Effector memory CD8-positive, alpha-beta T cell (primary cell): ENCODE results near the gene NUCKS1.

ENCODE experiments used
- ATAC-seq: fragments of 150-1000 bp; cut with Tn5 transposase; replicated peaks from 2 replicates; pipeline ENCODE4 v1.10.0; 2021; ENCODE audit warnings: mild to moderate bottlenecking, moderate library complexity
- DNase-seq, 3 experiments: peaks; one replicate each; pipeline ENCODE4 v3.0.0; 2021
- H3K27ac Mint-ChIP-seq, 2 donors: one replicate each; pipeline ENCODE4 v1.8.0; 2022; ENCODE audit warnings: mild to moderate bottlenecking in 2 of 2, mixed read lengths in 2 of 2, moderate library complexity in 2 of 2
- H3K27me3 Mint-ChIP-seq, 2 donors: one replicate each; pipeline ENCODE4 v1.8.0; 2022; ENCODE audit warnings: mixed read lengths in 2 of 2
- H3K36me3 Mint-ChIP-seq: one replicate; pipeline ENCODE4 v1.8.0; 2022; ENCODE audit warnings: mild to moderate bottlenecking, moderate library complexity, mixed read lengths; ENCODE audit not compliant: insufficient read depth
- H3K4me1 Mint-ChIP-seq, 2 donors: one replicate each; pipeline ENCODE4 v1.8.0; 2022; ENCODE audit warnings: low read depth in 2 of 2, mixed read lengths in 2 of 2
- H3K4me3 Mint-ChIP-seq, 2 donors: one replicate each; pipeline ENCODE4 v1.8.0; 2022; ENCODE audit warnings: mild to moderate bottlenecking in 2 of 2, mixed read lengths in 2 of 2, moderate library complexity in 2 of 2
- H3K9me3 Mint-ChIP-seq, 2 donors: one replicate each; pipeline ENCODE4 v1.8.0; 2022; ENCODE audit warnings: mixed read lengths in 2 of 2

The NUCKS1 gene

GRCh38 chr1:205693421-205693991 is 56.5 kb downstream of the NUCKS1 start:
- Mint-ChIP-seq H3K4me1 (no peaks in the 10 kb centered on the region), H3K27me3 (peaks cover 35 to 55% of the 10 kb centered on the region in 2 donors), H3K36me3 (peaks cover 3% of the 10 kb centered on the region), H3K9me3 (no peaks in the 10 kb centered on the region), H3K4me3 (no peak overlapping the region), H3K27ac (no peak overlapping the region)
- DNase-seq (no peak), ATAC-seq (no peak)

DNA sequence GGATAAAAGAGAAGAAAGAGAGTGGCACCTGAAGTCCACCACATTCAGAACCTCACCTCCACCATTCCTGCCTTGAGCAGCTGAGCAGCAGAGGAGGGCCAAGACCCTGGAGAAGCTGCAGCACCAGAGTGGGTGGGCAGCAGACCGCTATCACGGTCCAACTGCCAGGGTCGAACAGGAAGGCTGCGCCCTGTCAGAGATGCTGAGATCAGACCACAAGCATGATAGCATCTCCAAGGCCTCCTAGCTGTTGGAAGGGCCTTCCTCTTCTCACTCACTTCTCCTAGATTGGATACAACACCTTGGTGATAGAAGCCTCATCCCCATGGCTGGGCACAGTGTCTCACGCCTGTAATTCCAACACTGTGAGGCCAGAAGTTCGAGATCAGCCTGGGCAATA is 57.6 kb downstream of the NUCKS1 start:
- H3K9me3 Mint-ChIP-seq: no peaks in the 10 kb centered on the region
- DNase-seq: no peak
- ATAC-seq: no peak
- no peak overlapping the region for H3K27ac Mint-ChIP-seq
- H3K4me1 Mint-ChIP-seq: no peaks in the 10 kb centered on the region
- peaks cover 38 to 50% of the 10 kb centered on the region in 2 donors for H3K27me3 Mint-ChIP-seq
- H3K36me3 Mint-ChIP-seq: peaks cover 3% of the 10 kb centered on the region
- H3K4me3 Mint-ChIP-seq: no peak overlapping the region

DNA sequence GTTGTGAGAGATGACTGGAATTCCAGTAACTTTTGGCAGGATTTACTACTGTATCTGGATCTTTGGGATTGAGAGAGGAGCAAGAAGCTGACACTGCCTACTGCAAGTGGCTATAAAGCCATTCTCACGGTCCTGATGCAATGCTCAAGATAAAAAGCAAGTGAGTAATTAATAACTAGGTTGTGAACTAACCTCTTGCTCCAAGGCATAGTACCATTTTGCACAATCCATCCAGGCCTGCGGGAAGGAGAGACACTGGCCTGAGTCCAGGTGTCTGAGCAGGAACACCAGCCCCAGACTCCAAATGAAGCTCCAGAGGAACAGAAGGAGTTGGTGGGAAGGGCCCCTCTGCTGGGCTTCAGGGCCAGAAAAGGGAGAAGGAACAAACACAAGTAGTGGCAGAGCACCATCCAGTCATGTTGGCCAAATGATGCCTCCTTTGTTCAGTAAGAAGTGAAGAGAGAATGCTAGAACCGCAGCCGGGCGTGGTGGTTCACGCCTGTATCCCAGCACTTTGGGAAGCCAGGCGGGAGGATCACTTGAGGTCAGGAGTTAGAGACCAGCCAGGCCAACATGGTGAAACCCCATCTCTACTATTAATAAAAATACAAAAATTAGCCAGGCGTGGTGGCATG is 59.7 kb downstream of the NUCKS1 start:
- ATAC-seq: no peak

DNA sequence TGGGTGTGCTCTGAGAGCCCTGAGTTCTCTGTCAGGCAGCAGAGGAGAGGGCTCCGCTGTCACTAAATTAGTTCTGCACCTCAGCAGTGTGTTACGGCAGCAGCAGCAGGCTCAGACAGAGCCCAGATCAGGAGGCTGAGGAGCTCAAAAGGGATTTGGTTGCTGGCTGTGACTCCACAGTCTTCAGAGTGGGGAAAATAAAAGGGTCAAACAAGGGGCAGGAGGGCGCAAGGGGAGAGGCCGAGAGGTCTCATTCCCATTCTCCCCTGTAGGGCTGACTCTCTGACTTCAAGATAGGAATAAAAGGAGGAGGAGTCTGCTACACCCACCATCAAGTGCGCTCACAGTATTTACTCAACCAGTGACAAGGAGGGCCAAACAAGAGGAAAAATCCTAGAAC is 60.5 kb downstream of the NUCKS1 start:
- Mint-ChIP-seq H3K27me3 (peaks cover 33 to 36% of the 10 kb centered on the region in 2 donors), H3K4me3 (no peak overlapping the region)
- ATAC-seq: no peak

More for the DNA sequence above, 59.7 kb downstream of the NUCKS1 start:
- DNase-seq: no peak
- Mint-ChIP-seq H3K36me3 (peaks cover 6% of the 10 kb centered on the region), H3K4me1 (no peaks in the 10 kb centered on the region), H3K9me3 (no peaks in the 10 kb centered on the region), H3K27me3 (peaks cover 33 to 36% of the 10 kb centered on the region in 2 donors), H3K4me3 (no peak overlapping the region), H3K27ac (no peak overlapping the region)

DNA sequence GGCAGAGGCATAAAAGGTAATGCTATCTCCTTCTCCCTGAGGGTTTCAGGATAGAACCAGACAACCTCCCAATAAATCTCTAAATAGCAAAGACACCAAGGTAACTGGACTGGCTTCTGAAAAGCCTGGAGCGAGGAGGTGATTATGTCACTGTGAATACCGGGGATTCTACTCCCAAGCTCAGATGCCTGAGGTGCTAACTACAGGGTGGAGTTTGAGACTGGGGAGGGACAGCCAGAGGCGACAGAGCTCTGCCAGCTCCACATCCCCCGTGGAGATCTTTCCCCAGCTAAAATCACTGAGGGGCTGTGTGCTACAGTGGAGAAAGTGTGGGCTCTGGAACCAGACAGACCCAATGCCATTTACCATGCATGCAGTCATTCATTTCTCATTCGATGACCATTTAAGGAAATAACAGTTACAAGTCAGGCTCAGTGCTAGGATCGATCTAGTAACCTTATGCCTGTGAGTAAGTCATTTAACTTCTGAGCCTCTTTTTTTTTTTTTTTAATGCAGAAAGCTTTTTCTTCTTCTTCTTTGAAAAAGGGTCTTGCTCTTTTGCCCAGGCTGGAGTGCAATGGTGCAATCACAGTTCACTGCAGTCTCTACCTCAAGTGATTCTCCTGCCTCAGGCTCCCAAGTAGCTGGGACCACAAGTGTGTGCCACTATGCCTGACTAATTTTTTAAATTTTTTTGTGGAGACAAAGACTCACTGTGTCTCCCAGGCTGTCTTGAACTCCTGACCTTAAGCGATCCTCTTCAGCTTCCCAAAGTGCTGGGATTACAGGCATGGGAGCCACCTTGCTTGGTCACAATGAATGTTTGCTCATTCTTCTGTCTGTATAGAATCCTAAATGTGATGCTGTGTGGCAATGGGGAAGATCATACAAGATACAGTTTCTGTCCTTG is 61.6 kb downstream of the NUCKS1 start:
- Mint-ChIP-seq H3K27me3 (peaks cover 33 to 36% of the 10 kb centered on the region in 2 donors), H3K36me3 (peaks cover 6% of the 10 kb centered on the region), H3K4me3 (no peak overlapping the region), H3K4me1 (no peaks in the 10 kb centered on the region), H3K9me3 (no peaks in the 10 kb centered on the region), H3K27ac (no peak overlapping the region)
- ATAC-seq (no peak), DNase-seq (no peak)

More for the DNA sequence above, 60.5 kb downstream of the NUCKS1 start:
- no peaks in the 10 kb centered on the region for H3K4me1 Mint-ChIP-seq
- peaks cover 6% of the 10 kb centered on the region for H3K36me3 Mint-ChIP-seq
- no peak for DNase-seq
- H3K27ac Mint-ChIP-seq: no peak overlapping the region
- no peaks in the 10 kb centered on the region for H3K9me3 Mint-ChIP-seq

DNA sequence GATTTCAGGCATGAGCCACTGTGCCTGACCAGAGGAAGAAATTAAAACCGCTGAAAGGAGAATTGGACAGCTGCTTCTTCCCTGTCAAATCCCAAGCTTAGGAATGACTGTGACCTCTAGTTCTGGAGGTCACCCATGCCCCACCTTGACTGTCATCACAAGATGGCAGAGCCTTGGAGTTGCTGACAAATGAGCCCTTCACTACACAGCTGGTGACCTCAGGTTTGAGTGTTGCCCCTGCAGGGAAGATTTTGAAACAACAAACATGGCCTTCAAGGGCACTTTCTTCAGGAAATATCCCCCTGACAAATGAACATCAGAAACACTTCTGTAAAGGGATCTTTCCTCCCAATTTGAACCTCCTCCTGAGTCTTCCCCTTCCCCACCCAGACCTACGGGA is 62.7 kb downstream of the NUCKS1 start:
- Mint-ChIP-seq H3K9me3 (no peaks in the 10 kb centered on the region), H3K4me3 (no peak overlapping the region)
- DNase-seq: no peak

GRCh38 chr1:205681364-205681763 is 68.6 kb downstream of the NUCKS1 start:
- Mint-ChIP-seq H3K27me3 (peaks cover 15 to 30% of the 10 kb centered on the region in 2 donors), H3K4me1 (peaks cover 13 to 19% of the 10 kb centered on the region in 2 donors), H3K36me3 (peaks cover 15% of the 10 kb centered on the region), H3K27ac (no peak overlapping the region), H3K4me3 (peak overlapping the region; percentile 76 to 78), H3K9me3 (no peaks in the 10 kb centered on the region)
- DNase-seq (no peak), ATAC-seq (no peak)

More for the DNA sequence above, 62.7 kb downstream of the NUCKS1 start:
- Mint-ChIP-seq H3K27ac (no peak overlapping the region), H3K27me3 (peaks cover 33% of the 10 kb centered on the region in 2 donors), H3K36me3 (peaks cover 6% of the 10 kb centered on the region), H3K4me1 (no peaks in the 10 kb centered on the region)
- ATAC-seq: no peak

- H3K36me3 Mint-ChIP-seq: peaks cover 12% of the 10 kb centered on the region
- peak within 1 kb of the TSS; percentile 76 to 78 for H3K4me3 Mint-ChIP-seq
- peaks cover 20 to 41% of the 10 kb centered on the region in 2 donors for H3K27me3 Mint-ChIP-seq
- peak; percentile 73 for ATAC-seq
- no peaks in the 10 kb centered on the region for H3K9me3 Mint-ChIP-seq
- no peak for DNase-seq
- peaks cover 13 to 19% of the 10 kb centered on the region in 2 donors for H3K4me1 Mint-ChIP-seq
- H3K27ac Mint-ChIP-seq: no peak within 1 kb of the TSS
Observed at GRCh38 chr1:205680073-205680851, 69.7 kb downstream of the NUCKS1 start, which contains the start of gene SLC45A3. Gene SLC45A3, minus strand, starts transcription at chr1:205680509. Its CDS starts 15,853 bp downstream, at chr1:205664656.

- ATAC-seq (no peak), DNase-seq (no peak)
- no peaks in the 10 kb centered on the region for H3K9me3 Mint-ChIP-seq
- H3K4me3 Mint-ChIP-seq: peak overlapping the region; percentile 74 to 75
- peaks cover 20 to 51% of the 10 kb centered on the region in 2 donors for H3K27me3 Mint-ChIP-seq
- peaks cover 13 to 19% of the 10 kb centered on the region in 2 donors for H3K4me1 Mint-ChIP-seq
- H3K36me3 Mint-ChIP-seq: peaks cover 12% of the 10 kb centered on the region
- no peak overlapping the region for H3K27ac Mint-ChIP-seq
Observed at GRCh38 chr1:205678286-205679111, 71.5 kb downstream of the NUCKS1 start.

GRCh38 chr1:205677167-205677566 is 72.8 kb downstream of the NUCKS1 start:
- no peaks in the 10 kb centered on the region for H3K9me3 Mint-ChIP-seq
- peaks cover 12% of the 10 kb centered on the region for H3K36me3 Mint-ChIP-seq
- H3K27me3 Mint-ChIP-seq: peaks cover 23 to 65% of the 10 kb centered on the region in 2 donors
- peak overlapping the region in 1 of 2 donors; percentile 59 for H3K27ac Mint-ChIP-seq
- DNase-seq (no peak), ATAC-seq (no peak)
- no peak overlapping the region for H3K4me3 Mint-ChIP-seq
- H3K4me1 Mint-ChIP-seq: peaks cover 13 to 19% of the 10 kb centered on the region in 2 donors

DNA sequence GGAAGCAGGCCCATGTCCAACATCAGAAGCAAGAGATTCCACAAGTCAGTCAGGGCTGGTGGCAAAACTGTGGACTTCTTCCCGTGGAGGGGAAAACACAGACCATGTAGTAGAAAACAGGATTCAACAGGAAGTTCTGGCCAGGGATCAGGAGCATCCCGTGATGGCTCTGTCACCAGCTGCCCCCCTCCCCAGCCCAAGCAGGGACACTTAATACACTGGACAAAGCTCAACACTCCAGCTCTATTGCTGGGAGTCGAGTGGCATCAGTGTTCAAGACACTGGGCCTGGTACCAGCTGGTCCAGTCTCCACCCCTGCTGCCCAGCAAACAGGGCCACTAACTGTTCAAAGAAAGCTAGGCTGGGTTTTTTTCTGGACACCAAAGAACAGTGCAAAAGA is 73.4 kb downstream of the NUCKS1 start:
- Mint-ChIP-seq H3K4me1 (peaks cover 15 to 19% of the 10 kb centered on the region in 2 donors), H3K4me3 (no peak overlapping the region), H3K27ac (peak overlapping the region in 1 of 2 donors; percentile 59), H3K36me3 (peaks cover 12% of the 10 kb centered on the region), H3K27me3 (peaks cover 29 to 70% of the 10 kb centered on the region in 2 donors), H3K9me3 (no peaks in the 10 kb centered on the region)
- DNase-seq (no peak), ATAC-seq (no peak)

DNA sequence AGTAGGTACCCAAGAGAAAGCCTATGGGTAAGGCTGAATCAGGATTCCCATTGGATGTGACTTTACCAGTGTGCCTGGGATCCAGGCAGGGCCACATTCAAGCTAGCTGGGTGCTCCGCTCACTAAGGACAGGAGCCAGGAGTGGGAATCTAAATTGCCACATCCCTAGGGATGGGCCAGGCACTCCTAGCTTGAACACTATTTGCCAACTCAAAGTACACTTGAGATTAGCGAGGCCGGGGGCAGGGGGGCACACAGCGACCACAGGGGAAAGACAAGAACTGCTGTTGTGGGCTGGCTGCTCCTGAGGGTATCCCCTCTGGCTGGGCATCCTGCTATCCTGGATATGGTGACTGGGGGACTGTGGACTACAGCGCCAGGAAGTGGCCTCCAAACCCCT is 74.0 kb downstream of the NUCKS1 start:
- Mint-ChIP-seq H3K27me3 (peaks cover 30 to 70% of the 10 kb centered on the region in 2 donors), H3K36me3 (peaks cover 11% of the 10 kb centered on the region), H3K4me1 (peaks cover 13 to 17% of the 10 kb centered on the region in 2 donors), H3K4me3 (no peak overlapping the region), H3K9me3 (no peaks in the 10 kb centered on the region), H3K27ac (no peak overlapping the region)
- no peak for ATAC-seq
- DNase-seq: no peak
